ENCODE measurements around the gene RBL2.

GRCh38 chr16:53457670-53458069, 23.4 kb downstream of the RBL2 start:
- TF ChIP-seq POLR2A (IDR thresholded peaks at IDR 0.05; ENCODE audit: low read length) = no peak
- TF ChIP-seq GATA1 (IDR thresholded peaks at IDR 0.05; ENCODE audit: low read depth, low read length) = no peak
